ENCODE results near the gene OR8B12. TPM values are rescaled to one million over a fixed set of nuclear protein-coding genes. Genes with fewer than 3 reads are reported as not detected.

OR8B12 gene
- total and polyA plus RNA-seq, 10 of the 15 experiments (the other 5 are each of a cell fraction or from before 2014, with no cell fraction given) = not detected

DNA sequence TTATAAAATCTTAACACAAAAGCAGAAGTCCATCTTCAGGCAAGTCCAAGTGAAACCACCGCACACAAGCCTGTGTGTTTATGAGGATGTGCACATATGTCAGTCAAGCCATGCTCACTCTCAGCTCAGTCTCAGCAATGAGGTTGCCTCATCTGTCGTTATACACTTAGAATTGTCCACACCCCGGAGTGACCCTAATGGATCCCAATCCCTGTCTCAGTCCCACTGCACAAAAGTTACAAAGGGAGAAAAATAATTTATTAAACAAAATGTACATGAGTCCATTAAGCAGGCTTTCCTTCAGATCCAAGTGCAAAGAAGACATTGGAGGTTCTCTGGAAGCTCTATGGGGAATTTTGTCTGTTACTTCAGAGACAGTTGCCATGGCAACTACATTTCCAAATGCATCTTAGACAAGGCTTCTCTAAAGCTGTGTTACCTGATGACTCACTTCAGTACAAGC lies 24.4 kb downstream of the OR8B12 start:
- in situ Hi-C loops (cut with MboI) = no loop called here
- CTCF ChIA-PET = no interaction called here
- FAIRE-seq (no peak), ATAC-seq (no peak), DNase-seq (ENCODE audit: low read depth, low spot score) (no peak)
- intact Hi-C loops (cut with micrococcal nuclease; ENCODE audit: unreplicated experiment) = no loop called here
- WGBS (ENCODE audit: insufficient coverage, insufficient replicate concordance, low lambda C conversion rate, missing lambda C conversion rate) = 53% methylated on average over 3 of the region's 3 CpGs
- Histone ChIP-seq H2AFZ (ENCODE audit: control insufficient read depth, low read depth, low read length) (no peak overlapping the region), H3K27me3 (replicated peaks in 1 of 2; ENCODE audit: control insufficient read depth in 2 of 2, insufficient read depth in 2 of 2, low read length in 1 of 2) (peaks cover 0 to 6% of the 10 kb centered on the region in 2 experiments; a peak in 1 of 4 replicates), H4K20me1 (ENCODE audit: control insufficient read depth, insufficient read depth) (no peaks in the 10 kb centered on the region), H3K9ac (ENCODE audit: control insufficient read depth, insufficient read depth, low read length) (no peak overlapping the region), H3K79me2 (ENCODE audit: control insufficient read depth, insufficient read depth, low read length) (no peaks in the 10 kb centered on the region), H3K36me3 (ENCODE audit: control insufficient read depth in 2 of 2, insufficient read depth in 2 of 2, low read length in 1 of 2) (no peaks in the 10 kb centered on the region), H3K27ac (ENCODE audit: control insufficient read depth, insufficient read depth) (no peak overlapping the region), H3K4me2 (ENCODE audit: control insufficient read depth, insufficient read depth) (no peak overlapping the region), H3K4me3 (no peak overlapping the region), H3K4me1 (ENCODE audit: control insufficient read depth, insufficient read depth, low read length) (no peaks in the 10 kb centered on the region), H3K9me3 (replicated peaks; ENCODE audit: control insufficient read depth, insufficient read depth, low read length) (no peaks in the 10 kb centered on the region)
- POLR2A ChIA-PET = no interaction called here
- no TSS peak for BruUV-seq (replicated peaks)
- 0 out of 2 replicates have a peak, but pooled peaks have one; percentile 27 for TF ChIP-seq BMI1 (IDR thresholded peaks at IDR 0.05; ENCODE audit: borderline replicate concordance)
- no peak for TF ChIP-seq SREBF1 (IDR thresholded peaks at IDR 0.05; ENCODE audit: low read length)
- SMC1A ChIA-PET (ENCODE audit: uncharacterized antibody, unreplicated experiment) = interaction anchor here (0.6 to 1.5 kb wide), 2 partner anchors 103 to 760 kb away, joined by 3 read pairs; no protein-coding TSS in a partner anchor
- RAD21 ChIA-PET (ENCODE audit: unreplicated experiment) = no interaction called here

DNA sequence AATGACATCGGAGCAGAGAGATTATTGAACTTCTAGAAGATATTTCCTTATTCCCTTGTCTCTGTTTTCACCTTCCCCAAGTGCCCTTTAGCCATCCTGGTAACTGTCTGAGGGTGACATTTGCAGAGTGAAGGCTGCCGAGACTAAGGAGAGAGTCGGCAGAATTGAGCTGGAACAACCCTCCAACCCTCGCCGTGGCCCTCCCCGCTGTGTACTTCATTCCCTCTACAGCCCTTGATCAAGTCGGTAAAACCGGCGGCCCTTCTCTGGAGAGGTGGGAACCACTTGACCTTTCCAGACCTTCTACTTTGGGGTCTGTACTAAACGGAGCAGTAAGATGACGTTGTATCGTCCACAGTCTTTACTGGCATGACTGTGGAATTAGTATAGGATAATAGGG lies 26.1 kb downstream of the OR8B12 start:
- no peaks in the 10 kb centered on the region for H3K79me2 ChIP-seq (ENCODE audit: control insufficient read depth, insufficient read depth, low read length)
- CTCF ChIA-PET = interaction anchor here (0.6 kb wide), 1 partner anchor 24 kb away, joined by 3 read pairs; no protein-coding TSS in a partner anchor
- 68% methylated on average over 12 of the region's 12 CpGs for WGBS (ENCODE audit: insufficient coverage, insufficient replicate concordance, low lambda C conversion rate, missing lambda C conversion rate)
- H3K27ac ChIP-seq (ENCODE audit: control insufficient read depth, insufficient read depth) = no peak overlapping the region
- FAIRE-seq = no peak
- H3K9me3 ChIP-seq (replicated peaks; ENCODE audit: control insufficient read depth, insufficient read depth, low read length) = no peaks in the 10 kb centered on the region
- POLR2A ChIA-PET = no interaction called here
- no peak for ATAC-seq
- RAD21 ChIA-PET (ENCODE audit: unreplicated experiment) = no interaction called here
- BruUV-seq (replicated peaks) = no TSS peak
- H3K4me3 ChIP-seq = no peak overlapping the region
- in situ Hi-C loops (cut with MboI) (no loop called here), intact Hi-C loops (cut with micrococcal nuclease; ENCODE audit: unreplicated experiment) (no loop called here)
- H2AFZ ChIP-seq (ENCODE audit: control insufficient read depth, low read depth, low read length) = no peak overlapping the region
- no peak for DNase-seq (ENCODE audit: low read depth, low spot score)
- no peak overlapping the region for H3K4me2 ChIP-seq (ENCODE audit: control insufficient read depth, insufficient read depth)
- H3K4me1 ChIP-seq (ENCODE audit: control insufficient read depth, insufficient read depth, low read length) = no peaks in the 10 kb centered on the region
- H3K36me3 ChIP-seq (ENCODE audit: control insufficient read depth in 2 of 2, insufficient read depth in 2 of 2, low read length in 1 of 2) = no peaks in the 10 kb centered on the region
- SMC1A ChIA-PET (ENCODE audit: uncharacterized antibody, unreplicated experiment) = interaction anchor here (1.5 kb wide), 1 partner anchor 101 kb away, joined by 3 read pairs; no protein-coding TSS in a partner anchor
- no peak overlapping the region for H3K9ac ChIP-seq (ENCODE audit: control insufficient read depth, insufficient read depth, low read length)
- H3K27me3 ChIP-seq (replicated peaks in 1 of 2; ENCODE audit: control insufficient read depth in 2 of 2, insufficient read depth in 2 of 2, low read length in 1 of 2) = peaks cover 0 to 6% of the 10 kb centered on the region in 2 experiments; a peak in 1 of 4 replicates
- H4K20me1 ChIP-seq (ENCODE audit: control insufficient read depth, insufficient read depth) = no peaks in the 10 kb centered on the region
- TF ChIP-seq, protein P1, sequence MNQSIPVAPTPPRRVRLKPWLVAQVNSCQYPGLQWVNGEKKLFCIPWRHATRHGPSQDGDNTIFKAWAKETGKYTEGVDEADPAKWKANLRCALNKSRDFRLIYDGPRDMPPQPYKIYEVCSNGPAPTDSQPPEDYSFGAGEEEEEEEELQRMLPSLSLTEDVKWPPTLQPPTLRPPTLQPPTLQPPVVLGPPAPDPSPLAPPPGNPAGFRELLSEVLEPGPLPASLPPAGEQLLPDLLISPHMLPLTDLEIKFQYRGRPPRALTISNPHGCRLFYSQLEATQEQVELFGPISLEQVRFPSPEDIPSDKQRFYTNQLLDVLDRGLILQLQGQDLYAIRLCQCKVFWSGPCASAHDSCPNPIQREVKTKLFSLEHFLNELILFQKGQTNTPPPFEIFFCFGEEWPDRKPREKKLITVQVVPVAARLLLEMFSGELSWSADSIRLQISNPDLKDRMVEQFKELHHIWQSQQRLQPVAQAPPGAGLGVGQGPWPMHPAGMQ (IDR thresholded peaks at IDR 0.05; ENCODE audit: borderline replicate concordance) = no peak
- no peak for TF ChIP-seq SREBF2 (IDR thresholded peaks at IDR 0.05; ENCODE audit: low read length)
- no peak for TF ChIP-seq TCF12 (IDR thresholded peaks at IDR 0.05; ENCODE audit: low read depth, low read length)
- no peak for TF ChIP-seq CHD2 (IDR thresholded peaks at IDR 0.05; ENCODE audit: borderline replicate concordance, low read depth, low read length)
- no peak for TF ChIP-seq LARP7 (IDR thresholded peaks at IDR 0.05)
- no peak for TF ChIP-seq TCF7 (IDR thresholded peaks at IDR 0.05; ENCODE audit: borderline replicate concordance)
- TF ChIP-seq ATF7 (IDR thresholded peaks at IDR 0.05; ENCODE audit: low read depth) = no peak
- TF ChIP-seq, protein P2, sequence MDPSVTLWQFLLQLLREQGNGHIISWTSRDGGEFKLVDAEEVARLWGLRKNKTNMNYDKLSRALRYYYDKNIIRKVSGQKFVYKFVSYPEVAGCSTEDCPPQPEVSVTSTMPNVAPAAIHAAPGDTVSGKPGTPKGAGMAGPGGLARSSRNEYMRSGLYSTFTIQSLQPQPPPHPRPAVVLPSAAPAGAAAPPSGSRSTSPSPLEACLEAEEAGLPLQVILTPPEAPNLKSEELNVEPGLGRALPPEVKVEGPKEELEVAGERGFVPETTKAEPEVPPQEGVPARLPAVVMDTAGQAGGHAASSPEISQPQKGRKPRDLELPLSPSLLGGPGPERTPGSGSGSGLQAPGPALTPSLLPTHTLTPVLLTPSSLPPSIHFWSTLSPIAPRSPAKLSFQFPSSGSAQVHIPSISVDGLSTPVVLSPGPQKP (IDR thresholded peaks at IDR 0.05; ENCODE audit: low read depth, low read length) = no peak
- TF ChIP-seq, protein P3, sequence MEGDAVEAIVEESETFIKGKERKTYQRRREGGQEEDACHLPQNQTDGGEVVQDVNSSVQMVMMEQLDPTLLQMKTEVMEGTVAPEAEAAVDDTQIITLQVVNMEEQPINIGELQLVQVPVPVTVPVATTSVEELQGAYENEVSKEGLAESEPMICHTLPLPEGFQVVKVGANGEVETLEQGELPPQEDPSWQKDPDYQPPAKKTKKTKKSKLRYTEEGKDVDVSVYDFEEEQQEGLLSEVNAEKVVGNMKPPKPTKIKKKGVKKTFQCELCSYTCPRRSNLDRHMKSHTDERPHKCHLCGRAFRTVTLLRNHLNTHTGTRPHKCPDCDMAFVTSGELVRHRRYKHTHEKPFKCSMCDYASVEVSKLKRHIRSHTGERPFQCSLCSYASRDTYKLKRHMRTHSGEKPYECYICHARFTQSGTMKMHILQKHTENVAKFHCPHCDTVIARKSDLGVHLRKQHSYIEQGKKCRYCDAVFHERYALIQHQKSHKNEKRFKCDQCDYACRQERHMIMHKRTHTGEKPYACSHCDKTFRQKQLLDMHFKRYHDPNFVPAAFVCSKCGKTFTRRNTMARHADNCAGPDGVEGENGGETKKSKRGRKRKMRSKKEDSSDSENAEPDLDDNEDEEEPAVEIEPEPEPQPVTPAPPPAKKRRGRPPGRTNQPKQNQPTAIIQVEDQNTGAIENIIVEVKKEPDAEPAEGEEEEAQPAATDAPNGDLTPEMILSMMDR (IDR thresholded peaks at IDR 0.05 in 2 of 3, conservative IDR thresholded peaks at IDR 0.05 in 1 of 3; ENCODE audit: control insufficient read depth in 2 of 3, extremely low read depth in 1 of 3, insufficient read depth in 1 of 3, low read depth in 3 of 3, low read length in 3 of 3) = no peak
- no peak for TF ChIP-seq HDAC6 (IDR thresholded peaks at IDR 0.05; ENCODE audit: unreplicated experiment)

Data from GM12878 (cell line).